ENCODE measurements around the gene ENTPD8. TPM values are rescaled to one million over a fixed set of nuclear protein-coding genes. Genes with fewer than 3 reads are reported as not detected.
A peak's percentile ranks its signal among the peaks of the same experiment; 100 is the strongest.

Gene ENTPD8
- total and polyA plus RNA-seq, 9 donors = 0.18 to 1.2 (median 0.39) TPM

GRCh38 chr9:137445930-137446431 is 4.8 kb upstream of the ENTPD8 start:
- H3K27ac ChIP-seq (ENCODE audit: low read length) = no peak overlapping the region
- H3K4me1 ChIP-seq (ENCODE audit: control insufficient read depth, insufficient read depth, low read length) = peaks cover 35% of the 10 kb centered on the region
- peaks cover 2% of the 10 kb centered on the region for H3K27me3 ChIP-seq (ENCODE audit: control insufficient read depth, insufficient read depth, low read length)
- no peak for DNase-seq
- 63% methylated on average over 9 of the region's 19 CpGs for WGBS (ENCODE audit: insufficient coverage)
- H3K36me3 ChIP-seq (ENCODE audit: control insufficient read depth, insufficient read depth, low read length) = peaks cover 13% of the 10 kb centered on the region
- H3K9me3 ChIP-seq (replicated peaks; ENCODE audit: control insufficient read depth, low read depth, low read length) = no peaks in the 10 kb centered on the region
- no peak overlapping the region for H3K4me3 ChIP-seq (ENCODE audit: low read length)

GRCh38 chr9:137445275-137445807 is 4.2 kb upstream of the ENTPD8 start:
- peak; percentile 81 for DNase-seq
- WGBS (ENCODE audit: insufficient coverage) = 29% methylated on average over 9 of the region's 14 CpGs

GRCh38 chr9:137444106-137444790 is 3.1 kb upstream of the ENTPD8 start:
- peaks cover 2% of the 10 kb centered on the region for H3K27me3 ChIP-seq (ENCODE audit: control insufficient read depth, insufficient read depth, low read length)
- no peak for DNase-seq
- no peak overlapping the region for H3K4me3 ChIP-seq (ENCODE audit: low read length)
- H3K9me3 ChIP-seq (replicated peaks; ENCODE audit: control insufficient read depth, low read depth, low read length) = no peaks in the 10 kb centered on the region
- H3K4me1 ChIP-seq (ENCODE audit: control insufficient read depth, insufficient read depth, low read length) = peaks cover 35% of the 10 kb centered on the region
- H3K27ac ChIP-seq (ENCODE audit: low read length) = no peak overlapping the region
- 86% methylated on average over 11 of the region's 14 CpGs for WGBS (ENCODE audit: insufficient coverage)
- peaks cover 4% of the 10 kb centered on the region for H3K36me3 ChIP-seq (ENCODE audit: control insufficient read depth, insufficient read depth, low read length)

More at GRCh38 chr9:137445275-137445807, 4.2 kb upstream of the ENTPD8 start:
- H3K27ac ChIP-seq (ENCODE audit: low read length) = no peak overlapping the region
- H3K36me3 ChIP-seq (ENCODE audit: control insufficient read depth, insufficient read depth, low read length) = peaks cover 13% of the 10 kb centered on the region
- H3K9me3 ChIP-seq (replicated peaks; ENCODE audit: control insufficient read depth, low read depth, low read length) = no peaks in the 10 kb centered on the region
- peaks cover 35% of the 10 kb centered on the region for H3K4me1 ChIP-seq (ENCODE audit: control insufficient read depth, insufficient read depth, low read length)
- peaks cover 2% of the 10 kb centered on the region for H3K27me3 ChIP-seq (ENCODE audit: control insufficient read depth, insufficient read depth, low read length)
- no peak overlapping the region for H3K4me3 ChIP-seq (ENCODE audit: low read length)

- Histone ChIP-seq H3K27me3 (ENCODE audit: control insufficient read depth, insufficient read depth, low read length) (peaks cover 2% of the 10 kb centered on the region), H3K9me3 (replicated peaks; ENCODE audit: control insufficient read depth, low read depth, low read length) (no peaks in the 10 kb centered on the region), H3K27ac (ENCODE audit: low read length) (no peak overlapping the region), H3K36me3 (ENCODE audit: control insufficient read depth, insufficient read depth, low read length) (no peaks in the 10 kb centered on the region), H3K4me3 (ENCODE audit: low read length) (no peak overlapping the region), H3K4me1 (ENCODE audit: control insufficient read depth, insufficient read depth, low read length) (peaks cover 16% of the 10 kb centered on the region)
- 0% methylated on average over 1 of the region's 7 CpGs for WGBS (ENCODE audit: insufficient coverage)
- DNase-seq = no peak
Observed at GRCh38 chr9:137441935-137442321, 771 bp upstream of the ENTPD8 start.

- no peaks in the 10 kb centered on the region for H3K9me3 ChIP-seq (replicated peaks; ENCODE audit: control insufficient read depth, low read depth, low read length)
- no peaks in the 10 kb centered on the region for H3K27me3 ChIP-seq (ENCODE audit: control insufficient read depth, insufficient read depth, low read length)
- H3K4me3 ChIP-seq (ENCODE audit: low read length) = no peak overlapping the region
- WGBS (ENCODE audit: insufficient coverage) = 71% methylated on average over 15 of the region's 18 CpGs
- H3K27ac ChIP-seq (ENCODE audit: low read length) = no peak overlapping the region
- DNase-seq = no peak
- no peaks in the 10 kb centered on the region for H3K4me1 ChIP-seq (ENCODE audit: control insufficient read depth, insufficient read depth, low read length)
- H3K36me3 ChIP-seq (ENCODE audit: control insufficient read depth, insufficient read depth, low read length) = no peaks in the 10 kb centered on the region
Observed at GRCh38 chr9:137439158-137439714, 1.9 kb downstream of the ENTPD8 start.

- no peak overlapping the region for H3K27ac ChIP-seq (ENCODE audit: low read length)
- H3K27me3 ChIP-seq (ENCODE audit: control insufficient read depth, insufficient read depth, low read length) = no peaks in the 10 kb centered on the region
- 78% methylated on average over 16 of the region's 22 CpGs for WGBS (ENCODE audit: insufficient coverage)
- no peaks in the 10 kb centered on the region for H3K4me1 ChIP-seq (ENCODE audit: control insufficient read depth, insufficient read depth, low read length)
- H3K36me3 ChIP-seq (ENCODE audit: control insufficient read depth, insufficient read depth, low read length) = no peaks in the 10 kb centered on the region
- no peak overlapping the region for H3K4me3 ChIP-seq (ENCODE audit: low read length)
- DNase-seq = no peak
- no peaks in the 10 kb centered on the region for H3K9me3 ChIP-seq (replicated peaks; ENCODE audit: control insufficient read depth, low read depth, low read length)
Observed at GRCh38 chr9:137438591-137439157, 2.5 kb downstream of the ENTPD8 start.

- no peak for DNase-seq
- 81% methylated on average over 38 of the region's 40 CpGs for WGBS (ENCODE audit: insufficient coverage)
Observed at GRCh38 chr9:137437691-137438590, 3.2 kb downstream of the ENTPD8 start.

GRCh38 chr9:137436761-137437600 is 4.2 kb downstream of the ENTPD8 start:
- Histone ChIP-seq H3K4me1 (ENCODE audit: control insufficient read depth, insufficient read depth, low read length) (no peaks in the 10 kb centered on the region), H3K36me3 (ENCODE audit: control insufficient read depth, insufficient read depth, low read length) (no peaks in the 10 kb centered on the region), H3K27me3 (ENCODE audit: control insufficient read depth, insufficient read depth, low read length) (no peaks in the 10 kb centered on the region), H3K4me3 (ENCODE audit: low read length) (no peak overlapping the region), H3K9me3 (replicated peaks; ENCODE audit: control insufficient read depth, low read depth, low read length) (no peaks in the 10 kb centered on the region), H3K27ac (ENCODE audit: low read length) (no peak overlapping the region)
- WGBS (ENCODE audit: insufficient coverage) = 81% methylated on average over 23 of the region's 24 CpGs
- DNase-seq = no peak

More at GRCh38 chr9:137437691-137438590, 3.2 kb downstream of the ENTPD8 start:
- Histone ChIP-seq H3K27me3 (ENCODE audit: control insufficient read depth, insufficient read depth, low read length) (no peaks in the 10 kb centered on the region), H3K4me1 (ENCODE audit: control insufficient read depth, insufficient read depth, low read length) (no peaks in the 10 kb centered on the region), H3K27ac (ENCODE audit: low read length) (no peak overlapping the region), H3K36me3 (ENCODE audit: control insufficient read depth, insufficient read depth, low read length) (no peaks in the 10 kb centered on the region), H3K4me3 (ENCODE audit: low read length) (no peak overlapping the region), H3K9me3 (replicated peaks; ENCODE audit: control insufficient read depth, low read depth, low read length) (no peaks in the 10 kb centered on the region)
